ENCODE measurements around the gene JAKMIP2. TPM values are rescaled to one million over a fixed set of nuclear protein-coding genes. Genes with fewer than 3 reads are reported as not detected.

JAKMIP2 gene
- total RNA-seq, 1 donor from 2014 or later: 0.11 TPM

DNA sequence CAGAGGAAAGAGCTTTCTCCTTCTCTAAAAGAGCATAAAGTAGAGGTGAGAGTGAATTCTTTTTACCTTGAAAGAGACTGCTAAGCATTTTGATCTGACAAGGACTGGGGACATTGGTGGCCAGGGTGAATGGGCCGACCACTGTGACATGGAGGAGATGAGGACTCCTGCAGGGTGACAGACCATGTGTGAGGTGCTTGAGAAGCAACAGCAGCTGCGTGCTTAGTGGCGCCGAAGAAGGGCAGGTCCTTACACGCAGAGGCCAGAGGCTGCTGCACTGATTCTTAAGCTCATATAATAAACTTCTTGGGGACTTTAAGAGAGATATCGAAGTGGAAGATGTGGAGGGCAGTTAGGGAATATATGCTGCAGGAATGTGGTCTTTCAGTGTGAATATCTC is 8.7 kb upstream of the JAKMIP2 start:
- intact Hi-C loops (cut with DNase I): no loop called here
- DNase-seq (ENCODE audit: low spot score): no peak

DNA sequence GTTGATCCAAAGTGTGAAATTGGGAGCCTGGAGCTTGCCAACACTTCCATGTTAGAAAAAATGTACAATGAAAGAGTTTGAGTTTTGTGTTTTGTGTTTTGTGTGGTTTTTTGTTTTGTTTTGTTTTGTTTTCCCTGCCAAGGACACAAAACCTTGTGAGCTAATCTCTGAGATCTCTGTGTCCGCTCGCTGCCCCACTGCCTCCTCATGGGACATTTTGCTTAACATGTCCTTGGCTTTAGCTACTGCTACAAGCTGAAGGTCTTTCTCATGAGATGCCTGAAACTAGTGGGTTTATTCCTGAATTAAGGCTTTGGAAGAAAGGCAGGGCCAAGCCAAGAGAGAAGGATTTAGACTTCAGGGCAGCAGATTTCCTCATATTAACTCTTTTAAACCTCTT is 7.3 kb upstream of the JAKMIP2 start:
- intact Hi-C loops (cut with DNase I): no loop called here
- DNase-seq (ENCODE audit: low spot score): no peak

DNA sequence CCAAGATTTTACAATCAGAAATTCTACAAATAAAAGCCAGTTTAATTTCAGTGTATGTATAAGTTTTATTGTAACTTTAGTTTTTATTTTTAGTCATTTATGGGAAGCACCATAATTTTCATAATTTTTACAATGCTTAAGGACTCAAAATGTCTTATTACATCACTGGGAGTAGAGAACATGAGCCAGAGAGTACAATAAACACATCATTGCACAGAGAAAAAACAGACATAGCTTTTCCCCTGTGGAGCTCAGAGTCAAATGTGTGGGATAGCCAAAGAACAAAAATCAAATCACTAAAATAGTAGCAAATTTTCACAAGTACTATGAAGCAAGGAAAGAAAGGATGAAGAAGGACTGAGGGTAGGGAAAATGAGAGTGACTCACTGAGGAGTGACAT is 5.5 kb upstream of the JAKMIP2 start:
- no peak for DNase-seq (ENCODE audit: low spot score)
- intact Hi-C loops (cut with DNase I): no loop called here

DNA sequence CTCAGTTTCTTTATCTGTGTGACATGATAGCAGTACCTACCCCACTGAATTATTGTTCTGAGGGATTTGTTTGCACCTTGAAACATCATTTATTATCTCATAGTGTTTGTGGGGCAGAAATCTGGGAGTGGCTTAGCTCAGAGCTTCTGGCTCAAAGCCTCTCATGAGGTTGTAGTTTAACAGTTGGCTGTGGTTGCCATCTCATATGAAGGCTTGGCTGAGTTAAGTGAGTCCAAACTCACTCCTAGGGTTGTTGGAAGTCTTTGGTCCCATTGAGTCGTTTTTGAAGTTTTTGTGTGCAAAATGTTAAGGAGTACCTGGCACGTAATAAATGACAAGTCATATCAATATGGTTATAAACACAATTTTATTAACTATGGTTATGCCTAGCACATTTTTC is 3.6 kb upstream of the JAKMIP2 start:
- intact Hi-C loops (cut with DNase I): no loop called here
- no peak for DNase-seq (ENCODE audit: low spot score)

DNA sequence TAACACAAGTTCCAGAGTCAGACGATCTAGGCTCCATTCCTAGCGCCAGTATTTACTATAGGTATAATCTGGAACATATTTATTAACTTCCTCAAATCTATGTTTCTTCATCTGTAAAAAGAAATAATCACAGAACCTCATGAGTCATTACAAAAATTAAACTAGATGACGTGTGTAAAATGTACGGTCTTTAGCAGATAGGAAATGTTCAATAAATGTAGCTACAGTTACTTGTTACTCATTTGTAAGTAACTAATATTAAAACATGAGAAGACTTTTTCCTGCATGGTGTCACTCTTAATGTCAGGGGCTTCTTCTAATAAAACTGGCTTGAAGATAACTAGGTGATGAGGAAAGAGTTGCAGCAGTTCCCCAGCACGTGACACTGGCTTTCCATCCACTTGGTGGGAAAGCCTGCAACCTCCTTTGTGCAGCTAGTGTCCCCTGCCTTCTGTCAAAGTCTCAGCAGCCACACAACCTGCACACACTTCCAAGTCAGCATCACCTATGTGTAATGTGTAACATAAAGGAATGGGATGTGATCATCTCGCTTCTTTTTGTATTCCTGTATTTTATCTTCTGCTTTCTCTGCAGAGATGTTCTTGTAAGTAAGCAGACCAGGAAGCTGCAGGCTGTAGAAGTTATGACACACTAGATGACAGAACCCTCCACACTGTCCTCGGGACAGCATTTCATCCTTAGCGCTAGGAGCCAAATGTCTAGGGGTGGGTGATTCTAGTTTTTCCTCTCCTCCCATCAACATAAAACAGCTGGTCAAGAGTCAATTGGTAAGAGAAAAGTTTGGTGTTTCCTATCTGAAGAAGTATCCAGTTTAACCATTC is 1.8 kb upstream of the JAKMIP2 start:
- intact Hi-C loops (cut with DNase I): no loop called here
- no peak for DNase-seq (ENCODE audit: low spot score)

DNA sequence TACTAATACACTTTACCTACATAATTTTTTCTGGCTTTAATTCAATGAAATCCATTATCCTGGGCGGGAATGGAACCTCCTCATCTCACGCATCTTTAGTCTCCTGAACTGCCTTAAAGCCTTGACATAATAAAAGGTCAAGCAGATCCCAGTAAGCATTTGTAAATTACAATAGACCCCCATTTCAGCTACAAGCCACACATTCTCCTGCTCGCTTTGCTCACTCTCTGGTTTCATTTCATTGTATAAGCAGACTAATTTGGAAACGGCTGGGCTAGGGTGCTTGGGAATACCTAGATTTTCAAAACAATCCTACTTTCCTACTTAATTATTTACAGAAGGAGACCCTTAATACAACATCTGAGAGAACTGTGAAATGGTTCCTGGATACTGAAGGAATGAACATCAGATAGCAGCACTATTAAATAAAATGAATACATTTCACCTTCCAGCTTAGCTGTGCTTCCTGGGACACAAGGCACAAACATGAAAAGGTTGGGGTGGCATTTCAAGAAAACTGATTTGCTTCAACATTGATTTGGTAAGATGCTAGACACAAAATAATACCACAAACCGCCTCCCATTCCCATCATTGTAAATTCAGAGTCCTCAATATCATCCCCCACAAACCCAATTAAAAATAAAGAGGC is 1.5 kb downstream of the JAKMIP2 start:
- intact Hi-C loops (cut with DNase I): no loop called here

DNA sequence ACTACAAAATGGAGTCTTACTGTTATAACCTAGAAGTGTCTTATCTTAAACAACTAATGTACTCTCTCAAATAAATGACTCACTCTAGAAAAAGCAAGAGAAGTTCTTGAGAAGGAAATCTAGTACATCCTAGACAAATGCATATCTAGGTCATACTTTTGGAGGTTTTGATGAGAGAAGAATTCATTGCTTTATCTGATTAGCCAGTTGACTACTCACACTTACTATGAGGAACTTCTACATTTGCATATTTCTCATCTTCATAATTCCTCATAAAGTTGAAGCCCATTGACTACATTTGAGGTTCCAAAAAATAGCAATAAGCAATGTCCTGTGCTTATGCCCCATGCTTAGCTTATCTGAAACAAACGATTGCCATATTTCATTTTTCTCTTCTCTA is 2.8 kb downstream of the JAKMIP2 start:
- no peak for DNase-seq (ENCODE audit: low spot score)
- intact Hi-C loops (cut with DNase I): no loop called here

More for the DNA sequence above, 1.5 kb downstream of the JAKMIP2 start:
- DNase-seq (ENCODE audit: low spot score): no peak

DNA sequence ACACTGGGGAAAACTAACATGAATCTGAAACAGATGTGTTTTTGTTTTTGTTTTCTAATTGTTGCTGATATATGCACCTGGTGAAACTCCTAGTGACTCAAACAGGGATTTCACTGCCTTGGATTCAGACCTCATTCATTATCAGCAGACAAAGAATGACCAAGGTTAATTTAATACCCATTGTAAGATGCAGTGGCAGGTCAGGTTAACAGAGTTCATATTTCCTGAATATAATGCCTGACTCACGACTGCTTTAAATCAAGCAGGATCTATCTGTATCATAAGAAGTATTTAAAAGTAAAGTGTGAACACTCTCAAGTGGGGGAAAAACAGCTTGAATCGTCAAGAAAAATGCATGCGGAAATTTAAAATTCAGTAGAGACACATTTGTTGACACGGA is 5.5 kb downstream of the JAKMIP2 start:
- no peak for DNase-seq (ENCODE audit: low spot score)
- intact Hi-C loops (cut with DNase I): no loop called here

DNA sequence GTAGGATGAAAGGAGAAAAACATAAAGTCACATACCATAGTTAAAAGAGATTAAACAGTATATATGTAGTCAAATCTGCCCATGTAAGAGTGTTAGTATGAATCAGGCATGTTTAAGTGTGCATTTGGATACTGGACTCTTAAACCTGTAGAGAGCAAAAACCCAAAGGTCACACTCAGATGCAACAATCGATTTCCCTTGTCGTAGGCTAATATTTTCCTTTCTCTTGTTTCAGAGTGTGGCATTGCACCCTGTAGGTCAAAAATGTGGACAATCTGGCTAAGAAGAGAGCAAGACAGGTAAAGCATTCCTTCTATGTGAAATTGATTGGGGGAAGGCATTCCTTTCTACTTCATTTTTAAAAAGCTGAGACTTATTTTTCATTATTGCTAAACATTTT is 8.9 kb downstream of the JAKMIP2 start:
- no peak for DNase-seq (ENCODE audit: low spot score)
- intact Hi-C loops (cut with DNase I): no loop called here

DNA sequence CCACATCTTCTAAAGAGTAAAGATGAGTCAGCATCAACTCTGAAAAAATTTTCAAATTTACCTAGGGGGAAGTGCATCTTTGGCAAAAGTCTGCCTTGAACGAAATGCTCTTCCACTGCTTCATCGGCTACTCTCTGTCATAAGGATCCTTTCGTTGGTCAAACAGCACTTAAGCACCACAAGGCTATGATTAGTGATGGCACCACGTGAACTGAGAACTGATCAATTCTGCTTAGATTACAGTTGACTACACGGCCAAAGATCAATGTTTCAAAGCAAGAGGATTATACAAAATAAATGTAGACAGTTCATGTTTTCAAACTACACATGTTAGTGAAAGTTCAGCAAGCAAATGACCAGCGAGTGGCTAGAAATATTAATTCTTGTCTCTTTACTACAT is 9.4 kb downstream of the JAKMIP2 start:
- intact Hi-C loops (cut with DNase I): no loop called here
- no peak for DNase-seq (ENCODE audit: low spot score)

DNA sequence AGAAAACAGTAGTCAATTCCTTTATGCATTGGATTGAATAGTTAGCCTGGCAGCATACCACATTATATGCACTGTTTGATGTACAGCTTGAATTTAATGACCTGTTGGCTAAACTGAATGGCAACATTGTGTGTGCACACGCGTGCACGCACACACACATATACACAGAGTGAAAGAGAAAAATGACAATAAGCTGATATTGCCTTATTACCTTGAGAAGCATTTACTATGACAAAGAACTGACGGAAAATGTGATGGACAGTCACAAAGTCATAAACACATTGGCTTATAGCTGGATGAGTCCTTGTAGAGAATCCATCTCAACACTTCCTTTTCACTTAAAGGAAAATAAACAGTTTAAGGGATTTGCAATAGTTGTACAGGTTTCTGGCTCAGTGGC is 15.5 kb downstream of the JAKMIP2 start:
- DNase-seq (ENCODE audit: low spot score): no peak

DNA sequence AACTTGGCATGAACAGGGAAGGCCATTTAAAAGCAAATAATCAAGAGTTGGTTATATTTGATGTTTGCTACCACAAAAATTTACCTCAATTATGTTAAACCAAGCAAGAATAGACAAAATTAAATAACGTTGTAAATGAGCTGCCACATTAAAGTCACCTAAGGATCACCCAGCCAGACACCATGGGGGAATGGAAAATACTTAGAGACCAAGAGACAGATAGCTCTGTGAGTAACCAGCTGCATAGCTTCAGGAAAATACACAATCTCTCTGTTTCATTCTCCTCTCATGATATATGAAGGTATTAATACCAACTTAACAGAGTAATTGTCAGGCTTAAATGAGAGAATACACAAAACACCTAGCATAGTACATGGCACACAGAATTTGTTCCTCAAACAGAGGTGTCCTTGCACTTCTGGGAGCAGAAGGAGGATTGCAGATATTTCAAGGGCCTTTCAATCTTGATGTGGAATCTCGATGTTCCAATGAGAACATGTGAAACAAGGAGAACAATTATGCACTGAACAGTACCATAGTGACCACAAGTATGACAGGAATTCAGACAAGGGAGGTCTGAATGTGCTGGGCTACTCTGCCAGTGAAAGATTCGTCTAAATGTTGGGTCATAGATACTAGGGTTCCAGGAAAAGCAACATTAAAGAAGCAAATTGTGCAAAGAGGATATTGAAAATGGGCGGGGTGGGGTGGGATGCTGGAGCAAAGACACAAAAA is 18.6 kb downstream of the JAKMIP2 start:
- intact Hi-C loops (cut with DNase I): no loop called here
- no peak for DNase-seq (ENCODE audit: low spot score)

More for the DNA sequence above, 15.5 kb downstream of the JAKMIP2 start:
- intact Hi-C loops (cut with DNase I): no loop called here

DNA sequence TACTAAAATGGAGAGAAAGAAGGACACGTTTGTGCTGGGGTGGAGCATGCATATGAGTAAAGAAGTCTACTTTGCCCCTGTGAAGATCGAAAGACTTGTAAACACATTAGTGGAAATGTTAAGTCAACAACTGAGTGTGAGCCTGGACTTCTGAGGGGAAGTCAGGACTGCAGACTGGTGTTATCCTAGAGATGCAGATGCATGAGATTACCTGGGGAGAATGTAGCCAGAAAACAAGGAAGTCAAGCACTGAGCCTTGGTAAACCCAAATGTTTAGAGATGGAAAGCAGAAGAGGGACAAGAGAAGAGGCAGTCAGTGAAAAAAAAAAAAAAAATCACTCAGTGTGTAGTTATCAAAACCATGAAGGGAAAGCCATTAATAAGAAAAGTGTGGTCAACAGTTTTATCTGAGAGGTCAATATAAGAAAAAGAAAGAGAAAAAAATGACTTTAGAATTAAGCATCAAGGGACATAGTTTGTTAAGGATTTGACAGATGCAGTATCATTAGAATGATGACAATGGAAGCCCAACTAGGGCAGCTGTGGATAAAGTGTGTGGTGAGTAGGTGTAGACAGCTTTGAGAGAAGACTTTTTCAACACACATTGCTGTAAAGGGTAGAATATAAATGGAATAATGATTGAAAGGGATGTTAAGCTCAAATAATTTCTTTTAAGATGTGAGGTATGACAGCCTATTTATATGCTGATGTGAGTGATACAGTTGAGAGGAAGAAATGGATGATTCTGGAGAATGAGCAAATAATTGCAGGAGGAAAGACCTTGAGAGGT is 22.2 kb downstream of the JAKMIP2 start:
- intact Hi-C loops (cut with DNase I): no loop called here
- no peak for DNase-seq (ENCODE audit: low spot score)

DNA sequence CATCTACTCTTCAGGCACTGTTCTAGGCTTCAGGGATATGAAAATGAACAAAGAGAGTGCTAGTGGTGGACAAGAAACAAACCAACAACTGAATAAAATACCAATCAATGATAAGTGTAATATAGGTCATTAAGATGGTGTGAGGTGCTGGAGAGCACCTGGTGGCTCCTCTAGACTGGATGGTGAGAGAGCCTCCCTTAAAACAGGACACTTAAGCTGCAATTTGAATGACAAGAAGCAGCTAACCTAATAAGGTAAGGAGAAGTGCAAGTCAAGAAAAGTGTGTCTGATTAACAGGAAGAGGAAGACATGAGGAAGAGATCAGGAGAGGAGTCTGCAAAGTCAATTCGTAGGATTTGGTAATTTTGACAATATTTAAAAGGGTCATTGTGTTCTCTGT is 23.1 kb downstream of the JAKMIP2 start:
- no peak for DNase-seq (ENCODE audit: low spot score)
- intact Hi-C loops (cut with DNase I): no loop called here

DNA sequence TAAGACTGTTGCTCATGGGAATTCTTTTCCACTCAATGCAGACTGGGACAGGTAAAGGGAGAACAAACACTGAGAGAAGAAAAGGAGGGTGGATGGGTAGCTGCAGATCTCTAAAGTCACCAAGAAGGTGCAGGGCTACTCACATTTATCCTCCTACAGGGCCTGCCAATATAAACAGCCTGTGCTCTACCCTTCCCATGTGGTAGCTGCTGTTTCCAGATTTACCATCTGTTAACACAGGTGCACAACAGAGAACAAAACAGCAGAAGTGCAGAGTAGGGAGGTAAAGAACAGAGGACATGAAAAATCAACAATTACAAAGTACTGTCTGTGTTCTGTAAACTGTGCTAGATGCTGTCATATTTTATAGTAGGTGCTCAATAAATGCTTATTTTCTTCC is 26.0 kb downstream of the JAKMIP2 start:
- no peak for DNase-seq (ENCODE audit: low spot score)
- intact Hi-C loops (cut with DNase I): no loop called here

DNA sequence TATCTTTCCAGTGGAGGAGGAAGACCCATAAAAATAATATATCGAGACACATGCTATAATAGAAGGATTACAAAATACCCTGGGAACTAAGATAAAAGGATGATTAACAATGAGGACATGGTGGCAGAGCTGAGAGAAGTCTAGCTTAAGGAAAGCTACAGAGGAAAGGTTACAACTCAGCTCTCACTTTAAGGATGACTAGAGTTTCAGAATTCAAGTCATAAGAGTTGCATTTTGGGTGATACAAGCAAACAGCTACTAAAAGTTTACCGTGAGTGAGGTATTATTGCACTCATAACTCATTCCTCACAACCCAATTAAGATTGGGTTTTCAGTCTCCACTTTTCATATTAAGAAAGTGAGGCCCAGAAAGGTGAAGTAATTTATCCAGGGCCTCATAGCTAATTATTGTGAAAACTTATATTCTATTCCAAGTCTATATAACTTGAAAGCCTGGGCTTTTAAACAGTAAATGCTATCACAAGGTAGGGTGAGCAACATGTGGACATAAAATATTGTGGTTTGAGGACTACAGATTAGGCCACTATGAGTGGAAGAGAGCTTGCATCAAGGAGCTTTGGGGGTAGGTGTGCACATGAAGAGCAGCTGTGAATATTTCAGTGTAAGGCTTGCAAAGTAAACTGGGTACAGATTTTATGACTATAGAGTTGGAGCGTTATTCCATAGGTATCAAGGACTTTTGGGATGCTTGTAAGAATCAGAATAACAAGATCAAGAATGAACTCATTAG is 28.0 kb downstream of the JAKMIP2 start:
- intact Hi-C loops (cut with DNase I): no loop called here
- DNase-seq (ENCODE audit: low spot score): no peak

DNA sequence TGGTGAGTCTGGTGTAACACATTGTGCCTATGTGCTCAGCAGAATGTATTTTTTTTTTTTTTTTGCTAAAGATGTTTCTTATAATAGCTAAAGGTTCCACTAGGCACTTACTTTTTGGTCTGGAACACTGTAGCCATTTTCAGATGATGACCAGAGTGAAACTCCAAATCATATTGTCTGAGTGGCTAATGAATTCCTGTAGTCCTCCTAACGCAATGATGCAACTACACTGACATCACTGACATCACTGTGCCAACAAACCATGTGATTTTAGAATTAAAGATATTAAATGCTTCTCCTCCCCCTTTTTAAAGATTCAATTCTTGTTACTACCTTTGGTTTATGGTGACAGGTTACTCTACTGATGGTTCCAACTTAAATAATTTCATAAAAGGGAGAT is 28.8 kb downstream of the JAKMIP2 start:
- DNase-seq (ENCODE audit: low spot score): no peak
- intact Hi-C loops (cut with DNase I): no loop called here

DNA sequence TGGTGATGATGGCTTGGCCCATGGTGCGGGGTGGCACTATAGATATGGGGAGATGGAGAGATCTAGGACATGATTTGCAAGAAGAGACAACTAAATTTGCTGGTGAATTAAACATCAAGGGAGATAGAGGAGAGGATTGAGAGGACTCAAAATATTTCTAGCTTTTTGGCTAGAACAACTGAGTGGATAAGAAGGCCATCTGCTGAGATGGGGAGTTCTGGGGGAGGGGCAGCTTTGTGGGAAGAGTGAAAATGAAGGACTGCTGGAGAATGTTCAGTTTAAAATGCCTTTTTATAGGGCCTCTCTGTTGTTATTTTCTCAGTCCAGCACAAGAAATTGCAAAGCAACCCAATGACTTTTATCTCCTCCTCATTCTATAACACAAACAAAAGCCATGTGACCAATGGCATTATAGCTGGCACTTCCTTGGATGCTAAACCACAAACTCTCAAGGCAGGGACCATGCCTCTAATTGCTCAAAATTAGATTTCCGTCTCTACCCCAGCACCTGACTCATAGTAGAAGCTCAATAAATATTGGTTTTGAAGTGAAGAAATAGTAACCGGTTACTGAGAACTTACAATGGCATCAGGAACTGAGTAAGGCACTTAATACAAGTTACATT is 29.8 kb downstream of the JAKMIP2 start:
- no peak for DNase-seq (ENCODE audit: low spot score)
- intact Hi-C loops (cut with DNase I): no loop called here

DNA sequence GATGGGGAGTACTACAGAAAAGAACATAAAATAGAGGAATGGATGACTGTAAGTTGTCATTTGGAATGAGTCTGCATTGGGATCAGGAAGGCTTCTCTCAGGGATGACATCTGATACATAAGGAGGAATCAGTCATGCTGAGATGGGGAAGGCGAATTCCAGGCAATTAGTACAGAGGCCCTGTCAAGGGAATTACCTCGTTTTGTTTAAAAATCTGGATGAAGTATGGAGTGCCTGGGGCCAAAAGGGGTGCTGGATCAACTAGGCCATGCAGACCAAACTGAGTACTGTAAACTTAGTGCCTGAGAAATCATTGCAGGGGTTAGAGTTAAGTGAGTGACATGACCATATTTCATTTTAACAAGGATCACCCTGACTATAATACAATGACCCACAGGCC is 30.5 kb downstream of the JAKMIP2 start:
- intact Hi-C loops (cut with DNase I): no loop called here
- no peak for DNase-seq (ENCODE audit: low spot score)
